A673 (cell line): ENCODE measurements around the gene DOCK8.

ENCODE experiments used
- EZH2 ChIP-seq: fragments of 200-600 bp; sonication (generic); IDR thresholded peaks from 2 replicates; pipeline ENCODE4 v1.6.1; 2017; ENCODE audit warnings: borderline replicate concordance, low read depth, mild to moderate bottlenecking, mixed read lengths, antibody characterized with exemption, low read length; ENCODE audit not compliant: poor library complexity, severe bottlenecking
- TF ChIP-seq, protein P1 (sequence below): fragments of 300-800, 200-600 bp; sonication (generic); conservative IDR thresholded peaks from 2 replicates; pipeline ENCODE4 v1.5.1; 2017; ENCODE audit warnings: low read depth, mild to moderate bottlenecking, antibody characterized with exemption, low read length, moderate library complexity, mixed read lengths

DNA sequence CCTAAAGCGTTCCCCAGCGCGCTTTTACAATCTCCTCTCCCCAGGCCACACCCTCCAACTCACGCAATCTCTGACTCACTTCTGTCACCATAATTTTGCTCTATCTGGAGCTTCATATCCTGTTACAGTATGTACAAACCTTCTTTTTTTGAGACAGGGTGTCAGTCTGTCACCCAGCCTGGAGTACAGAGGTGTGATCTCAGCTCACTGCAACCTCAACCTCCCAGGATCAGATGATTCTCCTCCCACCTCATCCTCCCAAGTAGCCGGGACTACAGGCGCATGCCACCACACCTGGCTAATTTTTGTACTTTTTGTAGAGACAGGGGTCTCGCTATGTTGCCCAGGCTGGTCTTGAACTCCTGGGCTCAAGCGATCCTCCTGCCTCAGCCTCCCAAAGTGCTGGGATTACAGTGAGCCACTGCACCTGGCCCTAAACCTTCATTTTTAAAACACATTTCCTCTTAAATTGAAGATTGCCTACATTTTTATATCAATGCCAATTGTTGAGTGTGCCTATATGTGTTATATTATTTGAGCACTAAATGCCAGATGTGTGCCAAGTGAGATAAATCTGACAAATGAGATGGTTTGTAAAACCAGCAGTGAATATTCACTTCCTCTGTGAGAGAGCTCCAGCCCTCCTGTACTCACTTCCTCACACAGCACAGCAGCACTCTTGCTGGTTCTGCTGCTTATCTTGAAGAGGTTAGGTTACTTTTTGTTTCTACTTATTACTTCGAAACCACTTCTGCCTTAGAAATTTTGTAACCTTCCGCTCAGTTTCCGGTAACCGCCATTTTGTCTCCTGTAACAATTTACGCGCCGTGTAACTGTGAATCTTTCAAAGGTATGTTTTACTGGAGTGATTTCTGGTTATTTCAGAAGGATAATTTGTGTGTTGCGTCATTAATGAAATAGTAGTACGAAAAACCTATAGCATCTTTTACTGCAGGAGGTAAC, 57.9 kb downstream of the DOCK8 start:
- TF ChIP-seq, protein P1, sequence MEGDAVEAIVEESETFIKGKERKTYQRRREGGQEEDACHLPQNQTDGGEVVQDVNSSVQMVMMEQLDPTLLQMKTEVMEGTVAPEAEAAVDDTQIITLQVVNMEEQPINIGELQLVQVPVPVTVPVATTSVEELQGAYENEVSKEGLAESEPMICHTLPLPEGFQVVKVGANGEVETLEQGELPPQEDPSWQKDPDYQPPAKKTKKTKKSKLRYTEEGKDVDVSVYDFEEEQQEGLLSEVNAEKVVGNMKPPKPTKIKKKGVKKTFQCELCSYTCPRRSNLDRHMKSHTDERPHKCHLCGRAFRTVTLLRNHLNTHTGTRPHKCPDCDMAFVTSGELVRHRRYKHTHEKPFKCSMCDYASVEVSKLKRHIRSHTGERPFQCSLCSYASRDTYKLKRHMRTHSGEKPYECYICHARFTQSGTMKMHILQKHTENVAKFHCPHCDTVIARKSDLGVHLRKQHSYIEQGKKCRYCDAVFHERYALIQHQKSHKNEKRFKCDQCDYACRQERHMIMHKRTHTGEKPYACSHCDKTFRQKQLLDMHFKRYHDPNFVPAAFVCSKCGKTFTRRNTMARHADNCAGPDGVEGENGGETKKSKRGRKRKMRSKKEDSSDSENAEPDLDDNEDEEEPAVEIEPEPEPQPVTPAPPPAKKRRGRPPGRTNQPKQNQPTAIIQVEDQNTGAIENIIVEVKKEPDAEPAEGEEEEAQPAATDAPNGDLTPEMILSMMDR: no peak
- TF ChIP-seq EZH2: no peak
